Effector memory CD4-positive, alpha-beta T cell (primary cell): ENCODE measurements around the gene PCDH18.
"Not testable (repeated sequence)": the region's sequence is repeated elsewhere in the genome, so short reads cannot be mapped to it uniquely, and the experiment has no call there.

Experiments used
- DNase-seq, 3 donors: peaks; one replicate each; pipeline ENCODE4 v3.0.0-alpha.2; 2020
- H3K27ac ChIP-seq: 2 replicates; pipeline ENCODE4 v1.7.0; 2013; ENCODE audit warnings: mild to moderate bottlenecking, low read length, moderate library complexity; ENCODE audit not compliant: insufficient read depth, poor library complexity, severe bottlenecking
- H3K27me3 ChIP-seq: replicated peaks from 2 replicates; pipeline ENCODE4 v1.7.0; 2013; ENCODE audit warnings: mild to moderate bottlenecking, low read length; ENCODE audit not compliant: insufficient read depth, control insufficient read depth, poor library complexity, severe bottlenecking
- H3K36me3 ChIP-seq: 2 replicates; pipeline ENCODE4 v1.7.0; 2013; ENCODE audit warnings: mild to moderate bottlenecking, low read length, moderate library complexity; ENCODE audit not compliant: control insufficient read depth, insufficient read depth
- H3K4me1 ChIP-seq: 2 replicates; pipeline ENCODE4 v1.7.0; 2013; ENCODE audit warnings: low read length, mild to moderate bottlenecking; ENCODE audit not compliant: control insufficient read depth, insufficient read depth, poor library complexity, severe bottlenecking
- H3K4me3 ChIP-seq: 2 replicates; pipeline ENCODE4 v1.7.0; 2013; ENCODE audit warnings: low read length, low read depth, mild to moderate bottlenecking; ENCODE audit not compliant: insufficient read depth, poor library complexity, severe bottlenecking
- H3K9me3 ChIP-seq: 2 replicates; pipeline ENCODE4 v1.7.0; 2013; ENCODE audit warnings: mild to moderate bottlenecking, low read length, moderate library complexity; ENCODE audit not compliant: control insufficient read depth

PCDH18 gene

DNA sequence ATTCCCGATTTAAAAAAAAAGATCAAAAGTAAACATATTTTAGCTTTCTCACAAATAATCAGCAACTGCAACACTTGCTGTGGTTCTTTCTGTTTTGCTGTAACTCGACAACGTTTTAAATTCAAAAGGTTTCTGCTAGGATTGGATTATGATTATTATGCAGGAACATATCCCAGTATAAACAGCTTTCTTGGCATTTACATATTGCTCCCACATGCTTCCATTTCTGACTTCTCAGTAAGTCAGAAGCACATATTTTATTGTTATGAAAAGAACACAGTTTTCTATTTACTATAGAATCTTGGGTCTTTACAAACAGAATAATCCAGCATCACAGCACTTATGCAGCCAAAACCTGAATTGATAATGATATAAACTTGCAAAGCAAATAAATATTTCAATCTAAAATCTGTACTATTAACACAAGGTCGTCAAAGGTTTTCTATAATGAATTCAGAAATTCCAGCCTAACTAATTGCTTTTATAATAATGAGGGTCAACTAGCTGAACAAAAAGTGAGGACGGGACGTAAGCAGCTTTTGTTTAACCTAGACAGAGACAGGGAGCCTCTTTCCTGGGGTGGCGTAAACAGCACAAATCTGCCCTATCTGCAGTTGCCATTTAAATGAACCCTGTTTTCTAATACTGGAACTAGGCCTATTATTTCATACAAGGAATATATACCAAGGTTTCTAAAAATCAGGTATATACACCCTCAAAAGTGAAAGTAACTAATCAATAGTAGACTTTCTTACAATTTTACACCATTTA lies 9.8 kb upstream of the PCDH18 start:
- Histone ChIP-seq H3K9me3 (no peaks in the 10 kb centered on the region), H3K27me3 (no peaks in the 10 kb centered on the region), H3K27ac (no peak overlapping the region), H3K4me1 (no peaks in the 10 kb centered on the region), H3K4me3 (no peak overlapping the region), H3K36me3 (no peaks in the 10 kb centered on the region)
- DNase-seq: no peak

- no peak overlapping the region for H3K27ac ChIP-seq
- no peaks in the 10 kb centered on the region for H3K27me3 ChIP-seq
- no peak for DNase-seq
- H3K36me3 ChIP-seq: no peaks in the 10 kb centered on the region
- H3K4me3 ChIP-seq: no peak overlapping the region
- no peaks in the 10 kb centered on the region for H3K9me3 ChIP-seq
- H3K4me1 ChIP-seq: no peaks in the 10 kb centered on the region
Measured at GRCh38 chr4:137541181-137541580, 8.9 kb upstream of the PCDH18 start.

- Histone ChIP-seq H3K9me3 (no peaks in the 10 kb centered on the region), H3K36me3 (no peaks in the 10 kb centered on the region), H3K27ac (no peak overlapping the region), H3K4me1 (no peaks in the 10 kb centered on the region), H3K27me3 (no peaks in the 10 kb centered on the region), H3K4me3 (no peak overlapping the region)
- no peak for DNase-seq
Measured at GRCh38 chr4:137540356-137540755, 8.1 kb upstream of the PCDH18 start.

GRCh38 chr4:137538526-137538925 lies 6.2 kb upstream of the PCDH18 start:
- Histone ChIP-seq H3K4me1 (no peaks in the 10 kb centered on the region), H3K27me3 (no peaks in the 10 kb centered on the region), H3K4me3 (no peak overlapping the region)

DNA sequence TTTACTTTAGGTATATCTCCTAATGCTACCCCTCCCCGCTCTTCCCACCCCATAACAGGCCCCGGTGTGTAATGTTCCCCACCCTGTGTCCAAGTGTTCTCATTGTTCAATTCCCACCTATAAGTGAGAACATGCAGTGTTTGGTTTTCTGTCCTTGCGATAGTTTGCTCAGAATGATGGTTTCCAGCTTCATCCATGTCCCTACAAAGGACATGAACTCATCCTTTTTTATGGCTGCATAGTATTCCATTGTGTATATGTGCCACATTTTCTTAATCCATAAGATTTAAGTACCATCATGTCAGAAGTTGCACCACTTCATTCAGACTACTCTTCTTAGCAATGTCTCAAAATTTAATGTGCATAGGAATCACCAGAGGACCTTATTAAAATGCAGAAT lies 5.5 kb upstream of the PCDH18 start:
- not testable (repeated sequence) for H3K4me3 ChIP-seq, H3K4me1 ChIP-seq, DNase-seq

More at GRCh38 chr4:137538526-137538925, 6.2 kb upstream of the PCDH18 start:
- no peak overlapping the region for H3K27ac ChIP-seq
- DNase-seq: no peak
- H3K9me3 ChIP-seq: no peaks in the 10 kb centered on the region
- no peaks in the 10 kb centered on the region for H3K36me3 ChIP-seq

GRCh38 chr4:137536789-137537561 lies 4.7 kb upstream of the PCDH18 start:
- Histone ChIP-seq H3K4me1 (no peaks in the 10 kb centered on the region), H3K27ac (no peak overlapping the region), H3K4me3 (no peak overlapping the region), H3K9me3 (no peaks in the 10 kb centered on the region), H3K27me3 (no peaks in the 10 kb centered on the region), H3K36me3 (no peaks in the 10 kb centered on the region)
- DNase-seq: no peak

More for the DNA sequence above, 5.5 kb upstream of the PCDH18 start:
- not testable (repeated sequence) for H3K9me3 ChIP-seq, H3K27me3 ChIP-seq, H3K27ac ChIP-seq, H3K36me3 ChIP-seq

- H3K36me3 ChIP-seq: no peaks in the 10 kb centered on the region
Measured at GRCh38 chr4:137535718-137536117, 3.4 kb upstream of the PCDH18 start.

DNA sequence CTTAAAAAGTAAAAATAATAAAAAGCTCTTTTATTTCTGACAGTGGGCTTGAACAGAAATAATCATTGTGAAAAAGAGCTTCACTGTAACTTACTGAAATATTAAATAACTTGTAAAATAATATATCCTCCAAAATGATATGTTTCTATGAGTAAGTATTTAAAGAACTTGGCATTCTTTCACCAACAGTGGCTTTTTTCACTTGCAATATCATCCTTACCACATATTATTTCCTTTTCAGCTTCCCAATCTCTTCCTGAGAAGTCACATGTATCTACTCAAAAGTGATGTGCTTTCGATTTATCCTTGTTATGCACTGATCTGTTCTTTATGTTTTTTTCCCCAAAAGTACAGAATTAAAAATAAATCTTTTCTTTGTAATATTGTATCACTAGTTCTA lies 2.2 kb upstream of the PCDH18 start:
- no peak overlapping the region for H3K4me3 ChIP-seq
- no peak for DNase-seq
- H3K27ac ChIP-seq: no peak overlapping the region
- no peaks in the 10 kb centered on the region for H3K4me1 ChIP-seq
- H3K9me3 ChIP-seq: no peaks in the 10 kb centered on the region
- no peaks in the 10 kb centered on the region for H3K36me3 ChIP-seq
- no peaks in the 10 kb centered on the region for H3K27me3 ChIP-seq

More at GRCh38 chr4:137535718-137536117, 3.4 kb upstream of the PCDH18 start:
- Histone ChIP-seq H3K9me3 (no peaks in the 10 kb centered on the region), H3K27ac (no peak overlapping the region), H3K27me3 (no peaks in the 10 kb centered on the region), H3K4me1 (no peaks in the 10 kb centered on the region), H3K4me3 (no peak overlapping the region)
- DNase-seq: no peak

DNA sequence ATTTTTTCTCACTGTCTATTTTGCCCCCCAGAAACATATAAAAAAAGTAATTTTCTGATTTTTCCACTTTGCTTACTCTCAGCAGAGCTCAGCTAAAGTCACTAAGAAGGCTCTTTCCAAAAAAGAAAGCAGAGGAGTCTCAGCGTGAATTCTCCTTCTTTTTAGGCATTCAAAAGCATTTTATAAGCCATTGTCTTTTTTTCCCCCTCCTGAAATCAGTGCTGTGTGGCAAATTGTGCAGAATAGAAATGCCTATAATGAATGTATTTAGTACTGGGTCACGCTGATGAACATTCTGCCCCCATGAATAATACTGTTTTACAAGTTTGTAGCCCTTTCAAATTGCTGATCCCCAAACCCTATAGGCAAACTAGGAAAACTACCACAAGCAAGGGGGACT lies 1.6 kb upstream of the PCDH18 start:
- DNase-seq: no peak
- H3K36me3 ChIP-seq: no peaks in the 10 kb centered on the region
- no peak overlapping the region for H3K27ac ChIP-seq
- H3K27me3 ChIP-seq: no peaks in the 10 kb centered on the region
- no peak overlapping the region for H3K4me3 ChIP-seq
- no peaks in the 10 kb centered on the region for H3K4me1 ChIP-seq
- H3K9me3 ChIP-seq: no peaks in the 10 kb centered on the region

GRCh38 chr4:137532869-137533236 lies 559 bp upstream of the PCDH18 start:
- H3K36me3 ChIP-seq: no peaks in the 10 kb centered on the region
- H3K4me3 ChIP-seq: peak overlapping the region; percentile 30
- no peaks in the 10 kb centered on the region for H3K9me3 ChIP-seq
- H3K27me3 ChIP-seq: no peaks in the 10 kb centered on the region
- no peaks in the 10 kb centered on the region for H3K4me1 ChIP-seq
- no peak for DNase-seq
- no peak overlapping the region for H3K27ac ChIP-seq
